Type B pancreatic cell (in vitro differentiated cells): ENCODE data around the gene DLX3. TPM values are rescaled to one million over a fixed set of nuclear protein-coding genes. Genes with fewer than 3 reads are reported as not detected.
A peak's percentile ranks its signal among the peaks of the same experiment; 100 is the strongest.

Source experiments
- DNase-seq: peaks from one replicate; pipeline ENCODE4 v3.0.0; 2021; ENCODE audit warnings: mixed read lengths; ENCODE audit not compliant: unreplicated experiment; ENCODE audit errors: extremely low spot score
- H3K27ac Mint-ChIP-seq: 2 replicates; pipeline ENCODE4 v1.8.0; 2021; ENCODE audit warnings: mild to moderate bottlenecking, mixed read lengths
- H3K27me3 Mint-ChIP-seq: 2 replicates; pipeline ENCODE4 v1.8.0; 2021; ENCODE audit warnings: mixed read lengths
- H3K36me3 Mint-ChIP-seq: 2 replicates; pipeline ENCODE4 v1.8.0; 2021; ENCODE audit warnings: mixed read lengths
- H3K4me1 Mint-ChIP-seq: one replicate; pipeline ENCODE4 v1.8.0; 2021; ENCODE audit warnings: mixed read lengths; ENCODE audit not compliant: unreplicated experiment
- H3K4me3 Mint-ChIP-seq: 2 replicates; pipeline ENCODE4 v1.8.0; 2021; ENCODE audit warnings: mild to moderate bottlenecking, mixed read lengths
- H3K9me3 Mint-ChIP-seq: 2 replicates; pipeline ENCODE4 v1.8.0; 2021; ENCODE audit warnings: mixed read lengths
- CTCF ChIP-seq: fragments of 200-600 bp; sonication (generic); conservative IDR thresholded peaks from 2 replicates; pipeline ENCODE4 v1.5.0; 2021; ENCODE audit warnings: antibody characterized with exemption, mild to moderate bottlenecking
- total RNA-seq: library from RNA; stranded (reverse); gene quantifications from 2 replicates; pipeline ENCODE4 v1.2.1, GENCODE V29; 2021; ENCODE audit warnings: low replicate concordance

Gene DLX3
- total RNA-seq, 1 donor from 2014 or later: 15.9 TPM

- Mint-ChIP-seq H3K4me1 (peaks cover 22% of the 10 kb centered on the region), H3K27ac (no peak overlapping the region), H3K36me3 (peaks cover 13% of the 10 kb centered on the region), H3K9me3 (peaks cover 1% of the 10 kb centered on the region), H3K27me3 (peaks cover 90% of the 10 kb centered on the region), H3K4me3 (peak overlapping the region; percentile 77)
- no peak for TF ChIP-seq CTCF
- no peak for DNase-seq
Observed at GRCh38 chr17:49965524-49965909, 29.5 kb downstream of the DLX3 start.

- TF ChIP-seq CTCF: no peak
- Mint-ChIP-seq H3K36me3 (peaks cover 13% of the 10 kb centered on the region), H3K27ac (peak overlapping the region; percentile 46), H3K27me3 (peaks cover 84% of the 10 kb centered on the region), H3K9me3 (no peaks in the 10 kb centered on the region), H3K4me1 (peaks cover 21% of the 10 kb centered on the region), H3K4me3 (peak overlapping the region; percentile 77)
- no peak for DNase-seq
Observed at GRCh38 chr17:49964769-49965523, 30.1 kb downstream of the DLX3 start.

GRCh38 chr17:49964303-49964768 is 30.7 kb downstream of the DLX3 start:
- no peak for DNase-seq
- Mint-ChIP-seq H3K4me3 (peak overlapping the region; percentile 77), H3K4me1 (peaks cover 21% of the 10 kb centered on the region), H3K9me3 (no peaks in the 10 kb centered on the region), H3K27me3 (peaks cover 84% of the 10 kb centered on the region), H3K36me3 (peaks cover 13% of the 10 kb centered on the region), H3K27ac (peak overlapping the region; percentile 14)
- TF ChIP-seq CTCF: no peak

GRCh38 chr17:49963626-49964302 is 31.3 kb downstream of the DLX3 start:
- peaks cover 21% of the 10 kb centered on the region for H3K4me1 Mint-ChIP-seq
- H3K4me3 Mint-ChIP-seq: peak overlapping the region; percentile 77
- no peak for DNase-seq
- H3K27ac Mint-ChIP-seq: peak overlapping the region; percentile 65
- peaks cover 13% of the 10 kb centered on the region for H3K36me3 Mint-ChIP-seq
- no peak for TF ChIP-seq CTCF
- peaks cover 80% of the 10 kb centered on the region for H3K27me3 Mint-ChIP-seq
- H3K9me3 Mint-ChIP-seq: no peaks in the 10 kb centered on the region

- no peak for TF ChIP-seq CTCF
- Mint-ChIP-seq H3K4me1 (peaks cover 21% of the 10 kb centered on the region), H3K36me3 (peaks cover 13% of the 10 kb centered on the region), H3K27me3 (peaks cover 76% of the 10 kb centered on the region), H3K4me3 (peak overlapping the region; percentile 77), H3K9me3 (no peaks in the 10 kb centered on the region), H3K27ac (peak overlapping the region; percentile 65)
- no peak for DNase-seq
Observed at GRCh38 chr17:49963309-49963625, 31.8 kb downstream of the DLX3 start.
